Activated CD4-positive, alpha-beta T cell treated with anti-CD3 and anti-CD28 coated beads, Interleukin-2, amount 50 U/mL, for 4 hours (primary cell): ENCODE measurements around the gene PITX1.

ENCODE experiments used
- DNase-seq, 2 experiments: peaks; one replicate each; pipeline ENCODE4 v3.0.0-alpha.2; 2020

PITX1 gene

GRCh38 chr5:135027697-135028615 is 6.1 kb downstream of the PITX1 start:
- DNase-seq = no peak

- no peak for DNase-seq
Measured at GRCh38 chr5:135027266-135027696, 6.7 kb downstream of the PITX1 start.

- DNase-seq = no peak
Measured at GRCh38 chr5:135026645-135027265, 7.3 kb downstream of the PITX1 start.

GRCh38 chr5:135025730-135026644 is 8.0 kb downstream of the PITX1 start:
- DNase-seq = no peak

DNA sequence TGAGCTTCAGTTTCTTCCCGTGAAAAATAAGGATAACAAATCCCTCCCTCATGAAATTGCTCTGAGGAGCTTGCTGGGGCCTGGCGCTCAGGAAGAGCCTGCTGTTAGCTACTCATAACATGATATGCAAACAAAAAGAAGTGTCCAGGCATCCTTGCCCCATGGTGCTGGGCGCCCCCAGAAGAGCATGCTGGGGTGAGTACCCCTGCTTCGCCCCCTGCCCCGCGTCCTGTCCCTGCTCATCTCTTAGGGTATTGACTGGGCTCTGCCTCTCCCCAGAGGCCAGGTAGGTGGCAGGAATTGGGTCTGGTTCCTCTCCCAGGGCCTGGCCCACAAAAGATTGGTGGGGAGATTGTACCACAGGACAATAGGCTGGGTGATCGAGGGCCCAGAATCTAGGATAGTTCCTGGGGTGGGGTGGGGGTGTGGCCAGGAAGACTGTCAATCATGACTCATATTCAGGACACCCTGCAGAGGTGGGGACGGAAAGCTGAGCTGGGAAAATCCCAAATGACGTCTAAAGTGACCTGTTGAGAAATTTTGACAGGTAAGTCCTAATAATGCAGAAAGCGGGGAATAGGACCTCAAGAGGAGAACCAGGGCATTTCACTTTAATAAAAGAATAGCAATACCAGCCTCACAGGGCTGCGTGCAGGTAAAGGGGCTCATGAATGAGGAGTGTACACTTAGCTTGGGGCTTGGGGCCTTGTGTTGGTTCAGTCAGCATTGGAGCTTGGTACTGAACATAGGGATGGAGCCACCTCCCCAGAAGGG is 8.9 kb downstream of the PITX1 start:
- no peak for DNase-seq

DNA sequence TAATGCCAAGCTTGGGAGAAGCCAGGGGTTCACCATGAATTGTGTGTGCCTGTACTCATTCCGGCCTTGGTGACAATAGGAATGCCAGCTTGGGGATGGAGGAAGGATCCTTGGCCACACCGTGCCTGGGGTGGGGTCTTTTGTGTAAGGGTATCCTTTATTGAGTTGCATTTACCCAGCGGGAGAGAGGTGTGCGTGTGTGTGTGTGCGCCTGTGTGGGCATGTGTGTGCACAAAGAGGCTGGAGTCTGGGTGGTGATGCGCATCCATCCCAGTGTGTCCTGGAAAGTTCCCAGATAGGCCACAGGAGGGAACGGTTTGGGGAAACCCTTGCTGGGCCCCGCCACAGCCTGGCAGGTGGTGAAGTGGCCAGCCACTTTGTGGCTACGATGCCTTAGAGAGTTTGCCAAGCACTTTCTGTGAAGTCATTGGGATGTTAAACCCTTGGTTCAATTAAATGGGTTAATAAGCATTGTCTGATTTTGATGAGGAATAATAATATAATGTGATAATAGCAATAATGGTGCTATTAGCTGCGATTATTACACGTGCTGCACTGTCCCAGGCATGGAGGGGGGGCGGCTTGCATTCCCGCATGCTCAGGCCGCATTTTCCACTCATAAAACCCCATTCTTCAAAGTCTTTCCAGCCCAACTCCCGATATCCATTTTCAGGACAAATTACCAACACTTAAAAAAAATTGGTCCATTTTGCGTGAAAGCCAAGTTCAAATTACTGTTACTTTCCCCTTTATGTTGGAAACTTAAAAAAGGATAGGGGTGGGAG is 13.7 kb downstream of the PITX1 start:
- no peak for DNase-seq

DNA sequence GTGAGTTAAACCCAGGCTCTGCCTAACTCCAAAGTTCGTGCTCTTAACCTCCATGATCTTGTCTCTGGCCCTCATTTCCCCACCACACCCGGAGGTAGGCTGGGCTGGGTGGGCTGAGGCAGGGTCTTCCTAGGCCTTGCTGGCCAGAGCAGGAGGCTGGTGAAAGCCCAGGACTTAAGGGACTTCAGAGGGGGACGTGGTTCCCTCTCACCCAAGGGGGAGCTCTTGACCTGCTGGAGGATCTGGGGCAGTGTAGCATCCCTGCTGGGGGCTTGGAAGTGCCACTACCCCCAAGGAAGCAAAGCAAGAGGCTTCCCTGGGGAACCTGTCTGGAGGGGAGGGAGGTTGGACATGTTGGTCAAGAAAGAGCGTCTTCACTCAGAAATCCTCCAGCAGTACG is 14.7 kb downstream of the PITX1 start:
- DNase-seq = no peak

DNA sequence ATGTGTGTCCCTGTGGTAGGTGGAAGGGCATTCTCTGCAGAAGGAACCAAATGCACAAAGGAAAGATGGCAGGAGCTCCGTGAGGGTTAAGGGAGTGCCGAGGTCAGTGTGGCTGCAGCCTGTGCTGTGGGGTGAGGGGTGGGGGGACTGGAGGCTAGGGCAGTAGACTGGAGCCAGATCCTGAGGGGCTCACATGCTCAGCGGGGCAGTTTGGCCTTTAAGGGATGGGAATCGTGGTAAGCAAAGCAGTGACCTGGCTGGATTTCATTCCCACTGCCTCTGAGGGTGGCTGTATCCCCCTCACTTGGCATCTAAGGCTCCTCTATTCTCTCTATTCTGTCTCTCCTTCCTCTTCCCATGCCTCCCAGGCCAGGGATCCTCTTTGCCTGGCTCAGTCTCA is 15.6 kb downstream of the PITX1 start:
- no peak for DNase-seq

DNA sequence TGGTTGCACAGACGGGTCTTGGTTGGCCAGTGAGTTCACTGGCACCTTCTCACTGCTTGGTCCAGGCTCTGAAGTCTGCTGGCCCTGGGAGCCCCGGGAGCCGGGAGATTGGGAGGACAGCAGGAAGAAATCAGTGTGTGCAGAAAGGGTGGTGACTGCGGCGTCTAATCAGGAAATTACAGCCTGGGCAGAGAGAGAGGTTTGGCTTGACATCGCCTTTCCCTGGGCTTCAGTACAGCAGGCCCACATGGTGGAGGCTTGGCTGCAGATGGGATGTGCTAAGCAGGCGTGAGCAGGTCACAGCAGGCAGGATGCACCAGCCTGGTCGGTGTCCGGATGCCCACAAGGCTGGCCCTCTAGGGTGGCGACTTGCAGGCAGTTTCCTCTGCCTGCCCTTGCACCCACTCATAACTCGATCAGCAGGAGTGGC is 17.2 kb downstream of the PITX1 start:
- DNase-seq = no peak

GRCh38 chr5:135015942-135016341 is 18.1 kb downstream of the PITX1 start:
- no peak for DNase-seq

DNA sequence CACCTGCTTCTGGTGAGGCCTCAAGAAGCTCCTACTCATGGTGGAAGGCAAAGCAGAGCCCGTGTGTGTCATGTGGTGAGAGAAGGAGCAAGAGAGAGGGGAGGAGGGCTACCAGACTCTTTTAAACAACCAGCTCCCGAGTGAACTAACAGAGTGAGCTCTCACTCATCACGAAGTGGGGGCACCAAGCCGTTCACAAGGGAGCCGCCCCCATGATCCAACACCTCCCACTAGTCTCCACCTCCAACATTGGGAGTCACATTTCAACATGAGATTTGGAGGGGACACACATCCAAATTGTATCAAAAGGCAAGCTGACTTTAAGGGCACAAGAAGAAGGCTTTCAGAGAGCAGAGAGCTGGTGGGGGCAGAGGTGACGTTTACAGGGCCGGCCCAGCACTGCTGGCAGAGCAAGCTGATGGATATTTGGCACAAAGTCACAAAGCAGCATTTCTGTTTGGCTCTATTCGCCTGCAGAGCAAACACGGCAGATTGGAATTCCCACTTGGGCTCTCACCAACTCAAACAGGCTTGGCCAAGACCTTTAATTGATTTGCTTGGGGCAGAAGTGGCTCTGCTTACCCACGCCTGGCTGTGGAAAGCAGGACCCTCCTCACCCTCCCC is 20.0 kb downstream of the PITX1 start:
- no peak for DNase-seq

- DNase-seq = no peak
Measured at GRCh38 chr5:135013445-135013844, 20.6 kb downstream of the PITX1 start.

- no peak for DNase-seq
Measured at GRCh38 chr5:135012951-135013391, 21.1 kb downstream of the PITX1 start.

- DNase-seq = no peak
Measured at GRCh38 chr5:135012033-135012588, 21.9 kb downstream of the PITX1 start.

GRCh38 chr5:135011355-135012032 is 22.5 kb downstream of the PITX1 start:
- no peak for DNase-seq

DNA sequence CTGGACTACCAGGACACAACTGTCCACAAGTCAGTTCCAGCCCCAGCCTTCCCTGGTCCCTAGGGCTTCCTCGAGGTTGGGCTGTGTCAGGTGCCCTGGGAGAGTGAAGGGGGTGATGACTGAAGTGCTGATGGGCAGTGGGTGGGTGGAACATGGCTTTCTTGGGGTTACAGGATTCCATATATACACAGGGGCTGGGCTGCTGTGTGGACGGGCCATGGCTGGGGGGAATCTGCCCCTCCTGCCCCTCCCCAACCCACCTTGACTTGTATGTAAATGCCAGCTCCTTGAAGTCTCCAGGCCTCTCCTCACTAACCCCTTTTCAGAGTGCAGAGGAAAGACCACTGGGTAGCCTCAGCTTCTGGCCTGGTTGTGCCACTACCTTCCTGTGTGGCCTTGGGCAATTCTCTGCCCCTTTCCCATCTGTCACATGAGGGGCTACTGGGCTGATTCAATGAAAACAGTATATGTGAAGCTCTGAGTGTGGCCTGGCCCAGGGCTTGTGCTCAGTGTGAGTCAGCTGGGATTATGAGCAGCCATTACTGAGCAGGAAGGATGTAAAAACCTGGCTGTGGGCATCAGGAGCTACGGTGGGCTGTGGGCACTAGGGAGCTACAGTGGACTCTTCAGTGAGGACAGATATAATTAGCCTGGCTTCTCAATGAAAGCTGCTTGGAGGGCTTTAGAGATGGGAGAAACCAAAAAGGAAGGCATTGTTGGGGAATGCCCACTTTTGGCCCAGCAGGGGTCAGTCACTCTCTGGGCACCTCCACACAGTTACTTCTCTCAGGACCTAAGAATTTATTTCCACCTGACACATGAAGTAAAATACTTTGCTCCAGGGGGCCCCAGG is 23.3 kb downstream of the PITX1 start:
- DNase-seq = no peak

DNA sequence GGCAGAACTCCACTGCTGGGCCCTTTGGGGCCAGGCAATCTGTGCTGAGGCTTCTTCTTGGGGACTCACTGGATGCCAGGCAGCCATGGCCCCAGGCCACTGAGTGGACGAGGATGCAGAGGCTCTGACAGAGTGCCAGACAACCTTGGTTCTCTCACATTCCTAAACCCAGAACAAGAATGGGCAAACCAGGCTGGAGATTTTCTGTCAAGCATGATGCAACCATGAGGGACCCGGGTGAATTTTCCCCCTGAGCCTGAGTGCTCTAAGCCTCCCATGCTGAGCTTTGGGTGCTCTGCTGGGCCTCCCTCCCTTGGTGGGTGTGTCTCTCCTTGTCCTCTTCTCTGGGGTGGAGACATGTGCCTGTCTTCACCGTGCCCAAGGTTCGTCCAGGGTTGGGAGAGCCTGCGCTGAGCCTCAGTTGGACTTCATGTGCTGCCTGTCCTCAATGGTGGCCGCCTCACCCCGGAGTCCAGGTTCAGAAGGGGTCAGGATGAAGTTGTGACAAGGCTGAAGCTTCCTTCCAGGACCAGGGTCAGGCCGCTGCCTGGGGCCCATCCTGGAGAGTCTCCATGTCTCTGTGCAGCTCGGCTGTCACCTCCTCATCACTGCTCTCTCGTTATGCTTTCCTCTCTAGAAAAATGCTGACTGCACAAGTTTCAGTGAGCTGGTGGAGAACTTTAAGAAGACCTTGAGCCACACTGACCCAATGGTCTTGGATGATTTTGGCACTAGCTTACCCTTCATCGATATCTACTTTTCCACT is 24.1 kb downstream of the PITX1 start:
- DNase-seq = no peak
